ENCODE measurements around the gene POC1B.

Gene POC1B

DNA sequence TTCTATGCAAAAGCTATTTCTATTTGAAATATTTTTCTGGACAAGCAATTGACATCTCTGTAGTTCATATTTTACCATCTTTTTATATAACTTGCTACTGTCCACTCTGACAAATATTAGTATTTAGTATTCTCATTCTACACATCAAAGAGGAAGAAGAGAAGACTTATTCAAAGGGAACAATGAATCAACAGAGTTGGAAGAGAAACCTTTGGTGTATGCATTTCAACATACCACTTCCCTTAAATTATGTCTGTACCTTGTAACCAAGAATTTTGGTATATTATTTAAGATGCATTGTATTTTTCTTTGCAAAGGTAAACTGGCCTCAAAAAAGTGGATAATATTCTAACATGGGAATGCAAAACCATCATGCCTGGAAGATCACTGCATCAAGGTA lies 101.5 kb downstream of the POC1B start:
- no peak overlapping the region for H3K4me3 ChIP-seq (ENCODE audit: low read length)
- no peak overlapping the region for H3K9ac ChIP-seq (ENCODE audit: low read depth, low read length)
- no peaks in the 10 kb centered on the region for H3K9me3 ChIP-seq (replicated peaks; ENCODE audit: low read length)

DNA sequence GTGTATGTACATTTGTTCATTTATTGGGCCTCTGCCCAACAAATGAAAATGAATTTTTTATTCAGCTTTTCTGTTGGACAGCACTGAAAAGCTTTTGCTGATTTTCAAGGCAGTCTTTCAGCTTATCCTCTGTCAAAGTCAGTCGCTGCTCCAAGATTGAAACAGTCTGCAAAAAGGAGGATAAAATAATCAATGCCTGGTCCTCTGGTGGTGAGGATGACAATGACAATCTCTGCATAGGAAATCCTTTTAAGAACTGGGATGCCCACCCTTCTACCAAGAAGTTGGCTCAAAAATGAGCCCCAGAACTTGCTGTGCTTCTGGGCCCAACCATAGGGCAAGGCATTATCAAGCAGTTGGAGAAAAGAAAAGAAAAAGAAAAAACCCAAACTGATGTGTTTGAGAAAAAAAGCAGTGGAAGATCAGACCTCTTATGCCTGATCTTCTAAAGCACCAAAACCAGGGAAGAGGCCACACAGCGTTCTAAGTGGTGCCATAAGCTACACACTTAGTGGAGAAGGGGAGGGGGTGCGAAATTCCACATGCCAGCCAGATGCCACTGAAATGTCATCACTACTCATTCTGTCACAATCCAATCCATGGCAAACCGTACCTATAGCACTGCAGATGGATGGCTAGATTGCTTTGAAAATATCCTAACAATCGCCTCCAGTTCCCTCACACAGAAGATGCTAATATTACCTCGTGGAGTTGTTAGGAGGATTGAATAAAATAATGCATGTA lies 104.6 kb downstream of the POC1B start:
- H3K4me1 ChIP-seq (ENCODE audit: control insufficient read depth, insufficient read depth, low read length): peaks cover 9% of the 10 kb centered on the region

More for the DNA sequence above, 101.5 kb downstream of the POC1B start:
- Histone ChIP-seq H3K27me3 (ENCODE audit: control insufficient read depth, insufficient read depth, low read length) (no peaks in the 10 kb centered on the region), H3K4me1 (ENCODE audit: control insufficient read depth, insufficient read depth, low read length) (no peaks in the 10 kb centered on the region), H3K36me3 (ENCODE audit: insufficient read depth, low read length) (no peaks in the 10 kb centered on the region), H3K4me2 (ENCODE audit: low read length) (no peak overlapping the region)

DNA sequence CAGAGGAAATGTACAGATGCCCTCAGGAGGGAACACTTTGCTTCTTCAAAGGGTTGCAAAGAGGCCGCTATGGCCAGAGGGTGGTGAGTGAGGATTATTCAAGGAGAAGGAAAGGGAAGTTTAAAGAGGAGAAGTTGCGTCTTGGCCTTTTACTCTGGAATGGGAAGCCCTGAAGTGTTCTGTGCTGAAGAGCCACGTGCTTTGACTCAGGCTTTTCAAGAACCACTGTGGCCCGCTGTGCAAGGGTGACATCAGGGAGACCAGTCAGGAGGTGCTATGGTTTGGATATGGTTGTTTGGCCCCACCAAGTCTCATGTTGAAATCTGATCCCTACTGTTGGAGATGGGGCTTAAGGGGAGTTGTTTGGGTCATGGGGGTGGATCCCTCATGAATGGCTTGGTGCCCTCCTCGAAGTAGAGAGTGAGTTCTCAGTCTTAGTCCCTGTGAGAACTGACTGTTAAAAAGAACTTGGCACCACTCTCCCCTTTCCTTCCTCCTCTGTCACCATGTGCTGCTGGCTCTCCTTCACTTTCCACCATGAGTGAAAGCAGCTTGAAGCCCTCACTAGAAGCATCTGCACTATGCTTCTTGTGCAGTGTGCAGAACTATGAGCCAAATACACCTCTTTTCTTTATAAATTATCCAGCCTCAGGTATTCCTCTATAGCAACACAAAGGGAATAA lies 107.5 kb downstream of the POC1B start:
- Histone ChIP-seq H3K4me2 (ENCODE audit: low read length) (no peak overlapping the region), H3K27me3 (ENCODE audit: control insufficient read depth, insufficient read depth, low read length) (no peaks in the 10 kb centered on the region), H3K9ac (ENCODE audit: low read depth, low read length) (no peak overlapping the region), H3K36me3 (ENCODE audit: insufficient read depth, low read length) (no peaks in the 10 kb centered on the region), H3K4me3 (ENCODE audit: low read length) (no peak overlapping the region), H3K4me1 (ENCODE audit: control insufficient read depth, insufficient read depth, low read length) (peaks cover 19% of the 10 kb centered on the region), H3K9me3 (replicated peaks; ENCODE audit: low read length) (no peaks in the 10 kb centered on the region)

More for the DNA sequence above, 104.6 kb downstream of the POC1B start:
- H3K27me3 ChIP-seq (ENCODE audit: control insufficient read depth, insufficient read depth, low read length): no peaks in the 10 kb centered on the region
- H3K9ac ChIP-seq (ENCODE audit: low read depth, low read length): no peak overlapping the region
- H3K36me3 ChIP-seq (ENCODE audit: insufficient read depth, low read length): no peaks in the 10 kb centered on the region
- no peak overlapping the region for H3K4me2 ChIP-seq (ENCODE audit: low read length)
- no peak overlapping the region for H3K4me3 ChIP-seq (ENCODE audit: low read length)
- no peaks in the 10 kb centered on the region for H3K9me3 ChIP-seq (replicated peaks; ENCODE audit: low read length)

DNA sequence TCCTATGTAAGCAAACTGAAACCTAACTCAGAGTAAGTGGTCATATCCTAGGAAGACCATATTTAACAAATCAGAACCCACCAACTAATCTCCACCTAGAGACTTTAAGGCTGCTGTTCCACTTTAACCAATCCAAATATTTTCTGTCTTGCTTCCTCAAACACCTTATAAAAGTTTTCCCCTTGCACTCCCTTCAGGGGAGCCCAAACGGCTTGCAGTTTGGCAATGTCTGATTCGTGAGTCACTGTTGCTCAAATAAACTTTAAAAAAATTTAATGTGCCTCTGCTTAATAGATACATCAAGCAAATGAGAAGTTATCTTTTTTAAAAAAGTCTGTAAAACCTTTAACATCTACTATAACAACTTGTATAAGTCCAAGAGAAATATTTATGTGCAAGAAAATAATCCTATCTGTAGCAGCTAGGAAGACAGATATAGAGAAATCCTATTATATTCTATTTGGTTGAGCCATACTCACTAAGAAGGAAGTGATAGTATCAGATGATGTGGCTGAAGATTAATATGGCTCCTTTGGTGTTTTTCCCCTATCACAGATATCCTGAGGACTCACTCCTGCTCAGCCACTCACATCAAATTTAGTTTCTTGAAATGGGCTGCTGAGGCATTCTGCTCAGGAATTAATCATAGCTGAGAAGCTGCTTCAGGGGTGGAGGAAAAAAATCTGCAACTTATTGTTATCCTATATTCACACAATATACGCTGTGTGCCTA lies 108.4 kb downstream of the POC1B start:
- Histone ChIP-seq H3K4me3 (ENCODE audit: low read length) (no peak overlapping the region), H3K9me3 (replicated peaks; ENCODE audit: low read length) (no peaks in the 10 kb centered on the region), H3K9ac (ENCODE audit: low read depth, low read length) (no peak overlapping the region)

DNA sequence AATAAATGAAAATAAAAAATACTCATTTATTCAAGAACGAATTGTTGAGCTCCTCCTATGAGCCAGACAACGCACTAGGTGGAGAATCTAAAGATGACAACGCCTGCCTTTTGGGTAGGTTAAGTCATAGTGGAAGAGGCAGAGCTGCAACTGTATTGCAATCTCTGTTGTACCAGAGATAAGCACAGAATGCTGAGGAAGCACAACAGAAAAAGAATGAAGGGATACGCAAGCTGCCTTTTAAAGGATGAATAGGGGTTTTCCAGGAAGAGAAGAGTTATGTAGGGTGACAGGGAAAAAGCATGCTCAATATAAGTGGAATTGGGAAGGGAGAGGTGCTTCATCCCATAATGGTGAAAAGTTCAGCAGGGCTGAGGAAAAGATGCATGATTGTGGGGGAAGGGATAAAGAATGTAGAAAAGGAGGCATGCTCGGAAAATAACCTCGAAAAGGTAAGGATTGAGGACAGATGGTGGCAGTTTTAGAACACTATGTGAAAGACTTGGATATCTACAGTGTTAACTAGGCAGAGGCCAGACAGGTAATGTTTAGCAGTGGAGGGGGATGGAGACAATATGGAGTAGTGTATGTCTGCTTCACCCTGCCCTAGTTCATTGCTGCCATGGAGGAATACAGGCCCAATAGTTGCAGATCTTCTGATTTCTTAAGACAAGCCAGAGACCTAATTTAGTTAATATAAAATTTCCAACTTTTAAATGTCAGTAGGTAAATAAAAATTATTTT lies 109.6 kb downstream of the POC1B start:
- no peak overlapping the region for H3K4me3 ChIP-seq (ENCODE audit: low read length)
- no peak overlapping the region for H3K9ac ChIP-seq (ENCODE audit: low read depth, low read length)
- no peaks in the 10 kb centered on the region for H3K9me3 ChIP-seq (replicated peaks; ENCODE audit: low read length)
- peaks cover 19% of the 10 kb centered on the region for H3K4me1 ChIP-seq (ENCODE audit: control insufficient read depth, insufficient read depth, low read length)
- H3K36me3 ChIP-seq (ENCODE audit: insufficient read depth, low read length): no peaks in the 10 kb centered on the region
- H3K4me2 ChIP-seq (ENCODE audit: low read length): no peak overlapping the region
- no peaks in the 10 kb centered on the region for H3K27me3 ChIP-seq (ENCODE audit: control insufficient read depth, insufficient read depth, low read length)

More for the DNA sequence above, 108.4 kb downstream of the POC1B start:
- Histone ChIP-seq H3K27me3 (ENCODE audit: control insufficient read depth, insufficient read depth, low read length) (no peaks in the 10 kb centered on the region), H3K36me3 (ENCODE audit: insufficient read depth, low read length) (no peaks in the 10 kb centered on the region), H3K4me1 (ENCODE audit: control insufficient read depth, insufficient read depth, low read length) (peaks cover 19% of the 10 kb centered on the region), H3K4me2 (ENCODE audit: low read length) (no peak overlapping the region)

DNA sequence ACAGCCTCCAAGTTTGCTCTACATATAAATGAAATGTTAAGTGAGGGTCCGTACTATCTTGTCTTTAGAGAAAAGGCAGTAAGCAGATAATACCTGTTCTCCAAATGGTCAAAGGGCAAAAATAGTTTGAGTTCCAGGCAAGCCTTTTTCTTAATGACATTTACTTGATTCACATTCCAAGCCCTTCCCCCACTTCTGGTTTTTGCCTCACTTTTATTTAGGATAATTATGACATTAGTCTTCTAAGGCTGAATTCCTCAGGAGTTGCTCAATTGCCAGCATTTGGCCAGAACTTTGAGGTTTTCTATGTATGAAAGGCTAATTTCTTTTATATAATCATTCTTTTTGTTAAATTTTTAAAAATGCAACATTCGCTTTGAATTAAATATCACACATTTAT lies 111.0 kb downstream of the POC1B start:
- Histone ChIP-seq H3K4me1 (ENCODE audit: control insufficient read depth, insufficient read depth, low read length) (peaks cover 19% of the 10 kb centered on the region), H3K4me2 (ENCODE audit: low read length) (no peak overlapping the region), H3K9me3 (replicated peaks; ENCODE audit: low read length) (no peaks in the 10 kb centered on the region), H3K27me3 (ENCODE audit: control insufficient read depth, insufficient read depth, low read length) (no peaks in the 10 kb centered on the region), H3K36me3 (ENCODE audit: insufficient read depth, low read length) (no peaks in the 10 kb centered on the region), H3K4me3 (ENCODE audit: low read length) (no peak overlapping the region), H3K9ac (ENCODE audit: low read depth, low read length) (no peak overlapping the region)

DNA sequence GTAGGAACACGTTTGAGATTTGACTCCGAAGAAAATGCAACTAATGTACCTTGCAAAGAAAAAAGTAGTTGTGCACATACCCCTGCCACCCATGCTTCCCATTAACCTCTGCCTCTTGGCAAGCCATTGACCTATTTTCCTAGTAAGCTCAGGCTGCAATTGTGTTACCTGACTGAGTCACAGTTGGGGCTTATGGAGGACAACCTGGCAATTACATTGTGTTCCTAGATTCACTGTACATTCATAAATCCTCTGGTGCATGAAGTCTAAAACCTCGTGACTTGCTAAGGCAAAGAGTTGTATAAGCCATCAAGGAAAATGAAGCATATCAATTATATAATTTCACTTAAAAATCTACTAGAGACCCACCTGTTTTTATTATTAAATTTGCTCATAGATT lies 111.5 kb downstream of the POC1B start:
- Histone ChIP-seq H3K4me3 (ENCODE audit: low read length) (no peak overlapping the region), H3K9me3 (replicated peaks; ENCODE audit: low read length) (no peaks in the 10 kb centered on the region), H3K4me1 (ENCODE audit: control insufficient read depth, insufficient read depth, low read length) (peaks cover 19% of the 10 kb centered on the region), H3K9ac (ENCODE audit: low read depth, low read length) (no peak overlapping the region), H3K4me2 (ENCODE audit: low read length) (no peak overlapping the region), H3K27me3 (ENCODE audit: control insufficient read depth, insufficient read depth, low read length) (no peaks in the 10 kb centered on the region), H3K36me3 (ENCODE audit: insufficient read depth, low read length) (no peaks in the 10 kb centered on the region)

DNA sequence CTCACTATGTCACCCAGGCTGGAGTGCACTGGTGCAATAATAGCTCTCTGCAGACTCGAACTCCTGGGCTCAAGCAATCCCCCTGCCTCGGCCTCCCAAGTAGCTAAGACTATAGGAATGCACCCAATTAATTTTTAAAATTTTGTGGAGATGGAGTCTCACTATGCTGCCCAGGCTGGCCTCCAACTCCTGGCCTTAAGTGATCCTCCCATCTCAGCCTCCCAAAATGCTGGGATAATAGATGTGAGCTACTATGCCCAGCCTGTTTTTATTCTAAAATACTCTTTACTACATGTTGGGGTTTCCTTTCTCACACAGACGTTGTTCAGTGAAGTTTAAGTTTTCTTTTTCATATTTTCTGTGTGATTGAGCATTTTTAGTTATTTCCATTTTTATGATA lies 112.6 kb downstream of the POC1B start:
- Histone ChIP-seq H3K4me3 (ENCODE audit: low read length) (no peak overlapping the region), H3K27me3 (ENCODE audit: control insufficient read depth, insufficient read depth, low read length) (no peaks in the 10 kb centered on the region), H3K9ac (ENCODE audit: low read depth, low read length) (no peak overlapping the region), H3K4me2 (ENCODE audit: low read length) (no peak overlapping the region), H3K9me3 (replicated peaks; ENCODE audit: low read length) (no peaks in the 10 kb centered on the region), H3K36me3 (ENCODE audit: insufficient read depth, low read length) (no peaks in the 10 kb centered on the region), H3K4me1 (ENCODE audit: control insufficient read depth, insufficient read depth, low read length) (peaks cover 19% of the 10 kb centered on the region)

DNA sequence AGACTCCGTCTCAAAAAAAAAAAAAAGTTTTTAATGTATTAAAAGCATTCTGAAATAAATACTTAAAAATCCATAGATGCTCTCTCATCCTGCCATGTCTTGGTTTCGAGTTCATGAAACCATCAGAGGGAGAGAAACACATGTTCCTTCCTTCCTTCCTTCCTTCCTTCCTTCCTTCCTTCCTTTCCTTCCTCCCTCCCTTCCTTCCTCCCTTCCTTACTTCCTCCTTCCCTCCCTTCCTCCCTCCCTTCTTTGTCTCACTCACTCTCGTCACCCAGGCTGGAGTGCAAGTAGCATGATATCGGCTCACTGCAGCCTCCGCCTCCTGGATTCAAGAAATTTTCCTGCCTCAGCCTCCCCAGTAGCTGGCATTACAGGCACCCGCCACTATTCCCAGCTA lies 113.2 kb downstream of the POC1B start:
- no peak overlapping the region for H3K4me3 ChIP-seq (ENCODE audit: low read length)
- no peaks in the 10 kb centered on the region for H3K27me3 ChIP-seq (ENCODE audit: control insufficient read depth, insufficient read depth, low read length)

DNA sequence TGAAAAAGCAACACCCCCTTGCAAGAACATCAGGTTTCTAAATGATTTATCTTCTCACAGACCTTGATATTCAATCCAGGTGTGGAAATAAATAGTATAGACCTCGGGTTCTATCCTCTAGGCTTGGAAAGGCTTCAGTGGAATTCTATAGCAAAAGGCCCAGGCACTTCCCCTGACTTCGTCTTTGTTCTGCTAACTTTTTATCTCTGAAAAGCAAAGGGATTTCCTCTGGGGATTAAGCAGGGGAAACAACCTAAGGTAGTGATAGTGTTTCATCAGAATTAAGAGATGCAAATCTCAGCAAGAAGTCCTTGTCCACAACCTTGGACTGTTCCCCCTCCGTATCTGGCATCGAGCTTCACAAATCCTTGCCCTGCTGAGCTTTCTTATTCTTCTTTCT lies 114.0 kb downstream of the POC1B start:
- Histone ChIP-seq H3K9ac (ENCODE audit: low read depth, low read length) (no peak overlapping the region), H3K4me3 (ENCODE audit: low read length) (no peak overlapping the region), H3K36me3 (ENCODE audit: insufficient read depth, low read length) (no peaks in the 10 kb centered on the region), H3K4me1 (ENCODE audit: control insufficient read depth, insufficient read depth, low read length) (peaks cover 12% of the 10 kb centered on the region), H3K27me3 (ENCODE audit: control insufficient read depth, insufficient read depth, low read length) (no peaks in the 10 kb centered on the region), H3K9me3 (replicated peaks; ENCODE audit: low read length) (no peaks in the 10 kb centered on the region), H3K4me2 (ENCODE audit: low read length) (no peak overlapping the region)

More for the DNA sequence above, 113.2 kb downstream of the POC1B start:
- H3K4me2 ChIP-seq (ENCODE audit: low read length): no peak overlapping the region
- peaks cover 19% of the 10 kb centered on the region for H3K4me1 ChIP-seq (ENCODE audit: control insufficient read depth, insufficient read depth, low read length)
- H3K9ac ChIP-seq (ENCODE audit: low read depth, low read length): no peak overlapping the region
- H3K36me3 ChIP-seq (ENCODE audit: insufficient read depth, low read length): no peaks in the 10 kb centered on the region
- no peaks in the 10 kb centered on the region for H3K9me3 ChIP-seq (replicated peaks; ENCODE audit: low read length)

DNA sequence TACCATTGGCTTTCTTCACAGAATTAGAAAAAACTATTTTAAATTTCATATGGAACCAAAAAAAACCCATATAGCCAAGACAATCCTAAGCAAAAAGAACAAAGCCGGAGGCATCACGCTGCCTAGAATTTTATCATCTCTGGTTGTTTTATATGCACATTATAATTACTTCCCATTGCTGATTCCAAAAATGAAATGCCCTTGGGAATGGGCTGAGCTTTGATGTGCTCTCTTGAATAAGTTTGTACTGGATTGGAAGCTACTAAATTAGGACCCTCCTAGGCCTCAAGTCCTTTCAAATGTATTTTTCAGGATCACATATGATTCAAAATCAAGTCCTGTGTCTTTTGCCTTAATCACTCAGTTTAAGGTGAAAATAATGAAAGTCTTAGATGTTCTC lies 114.6 kb downstream of the POC1B start:
- no peaks in the 10 kb centered on the region for H3K36me3 ChIP-seq (ENCODE audit: insufficient read depth, low read length)
- H3K4me3 ChIP-seq (ENCODE audit: low read length): no peak overlapping the region
- no peaks in the 10 kb centered on the region for H3K27me3 ChIP-seq (ENCODE audit: control insufficient read depth, insufficient read depth, low read length)
- peaks cover 10% of the 10 kb centered on the region for H3K4me1 ChIP-seq (ENCODE audit: control insufficient read depth, insufficient read depth, low read length)
- no peak overlapping the region for H3K4me2 ChIP-seq (ENCODE audit: low read length)
- H3K9ac ChIP-seq (ENCODE audit: low read depth, low read length): no peak overlapping the region
- H3K9me3 ChIP-seq (replicated peaks; ENCODE audit: low read length): no peaks in the 10 kb centered on the region

Data from skeletal muscle satellite cell (primary cell).